HS-27A (cell line): ENCODE measurements around the gene HLA-F.
A peak's percentile ranks its signal among the peaks of the same experiment; 100 is the strongest.

Source experiments
- DNase-seq: peaks from one replicate; pipeline ENCODE4 v3.0.0-alpha.2; 2012; ENCODE audit warnings: low read depth, missing footprints

Gene HLA-F

DNA sequence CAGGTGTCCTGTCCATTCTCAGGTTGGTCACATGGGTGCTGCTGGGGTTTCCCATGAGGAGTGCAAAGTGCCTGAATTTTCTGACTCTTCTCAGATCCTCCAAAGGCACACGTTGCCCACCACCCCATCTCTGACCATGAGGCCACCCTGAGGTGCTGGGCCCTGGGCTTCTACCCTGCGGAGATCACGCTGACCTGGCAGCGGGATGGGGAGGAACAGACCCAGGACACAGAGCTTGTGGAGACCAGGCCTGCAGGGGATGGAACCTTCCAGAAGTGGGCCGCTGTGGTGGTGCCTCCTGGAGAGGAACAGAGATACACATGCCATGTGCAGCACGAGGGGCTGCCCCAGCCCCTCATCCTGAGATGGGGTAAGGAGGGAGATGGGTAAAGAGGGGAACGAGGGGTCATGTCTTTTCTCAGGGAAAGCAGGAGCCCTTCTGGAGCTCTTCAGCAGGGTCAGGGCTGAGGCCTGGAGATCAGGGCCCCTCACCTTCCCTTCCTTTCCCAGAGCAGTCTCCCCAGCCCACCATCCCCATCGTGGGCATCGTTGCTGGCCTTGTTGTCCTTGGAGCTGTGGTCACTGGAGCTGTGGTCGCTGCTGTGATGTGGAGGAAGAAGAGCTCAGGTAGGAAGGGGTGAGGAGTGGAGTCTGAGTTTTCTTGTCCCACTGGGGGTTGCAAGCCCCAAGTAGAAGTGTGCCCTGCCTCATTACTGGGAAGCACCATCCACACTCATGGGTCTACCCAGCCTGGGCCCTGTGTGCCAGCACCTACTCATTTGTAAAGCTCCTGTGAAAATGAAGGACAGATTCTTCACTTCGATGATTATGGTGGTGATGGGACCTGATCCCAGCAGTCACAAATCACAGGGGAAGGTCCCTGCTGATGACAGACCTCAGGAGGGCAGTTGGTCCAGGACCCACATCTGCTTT lies 2.0 kb downstream of the HLA-F start:
- DNase-seq, result no peak

DNA sequence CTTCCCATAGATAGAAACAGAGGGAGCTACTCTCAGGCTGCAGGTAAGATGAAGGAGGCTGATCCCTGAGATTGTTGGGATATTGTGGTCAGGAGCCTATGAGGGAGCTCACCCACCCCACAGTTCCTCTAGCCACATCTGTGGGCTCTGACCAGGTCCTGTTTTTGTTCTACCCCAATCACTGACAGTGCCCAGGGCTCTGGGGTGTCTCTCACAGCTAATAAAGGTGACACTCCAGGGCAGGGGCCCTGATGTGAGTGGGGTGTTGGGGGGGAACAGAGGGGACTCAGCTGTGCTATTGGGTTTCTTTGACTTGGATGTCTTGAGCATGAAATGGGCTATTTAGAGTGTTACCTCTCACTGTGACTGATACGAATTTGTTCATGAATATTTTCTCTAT lies 2.8 kb downstream of the HLA-F start:
- DNase-seq, result no peak

- no peak for DNase-seq
Observed at GRCh38 chr6:29726571-29727194, 3.4 kb downstream of the HLA-F start.

DNA sequence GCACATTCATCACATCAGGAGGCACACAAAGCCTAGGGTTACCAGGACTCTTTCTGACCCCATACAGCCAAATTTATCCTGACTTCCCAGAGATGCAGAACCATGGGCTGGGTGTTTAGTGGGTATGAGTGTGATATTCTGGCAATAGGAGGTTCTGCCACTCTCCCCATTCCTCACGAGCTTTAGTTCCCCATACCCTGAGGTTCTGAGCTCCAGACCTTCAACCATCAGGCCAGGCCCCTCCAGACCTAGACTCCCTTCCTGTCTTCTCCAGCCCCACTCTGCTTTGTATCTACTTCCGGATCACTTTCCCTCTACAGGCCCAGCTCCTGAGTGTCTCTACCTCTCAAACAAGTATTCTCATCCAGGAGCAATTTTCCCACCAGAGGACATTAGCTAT lies 4.4 kb downstream of the HLA-F start:
- no peak for DNase-seq

GRCh38 chr6:29728173-29728874 lies 5.1 kb downstream of the HLA-F start:
- DNase-seq, result no peak

GRCh38 chr6:29728875-29729270 lies 5.6 kb downstream of the HLA-F start:
- DNase-seq, result no peak

GRCh38 chr6:29729774-29730328 lies 6.6 kb downstream of the HLA-F start:
- DNase-seq, result no peak

DNA sequence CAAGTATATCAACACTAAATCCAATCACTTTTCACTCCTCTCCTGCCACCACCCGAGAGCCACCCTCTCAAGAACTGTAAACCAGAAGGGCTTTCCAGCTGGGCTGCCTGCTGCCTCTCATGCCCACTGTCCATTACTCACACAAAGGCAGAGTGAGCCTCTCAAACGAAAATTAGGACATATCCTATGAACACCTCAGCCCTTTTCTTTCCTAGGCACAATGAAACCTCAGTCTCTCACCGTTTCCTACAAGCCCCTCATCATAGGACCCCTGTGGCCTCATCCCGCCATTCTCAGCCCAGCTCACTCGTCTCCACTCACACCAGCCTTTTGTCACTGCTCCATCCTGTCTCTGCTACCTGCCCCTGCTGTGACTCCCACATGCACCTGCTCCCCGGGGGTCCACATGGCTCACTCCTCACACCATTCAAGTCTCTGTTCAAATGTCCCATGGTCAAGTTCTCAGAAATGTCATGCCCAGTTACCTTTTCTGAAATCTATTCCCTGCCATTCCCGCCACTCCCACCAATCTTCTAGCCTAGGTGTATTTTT lies 7.4 kb downstream of the HLA-F start:
- no peak for DNase-seq

DNA sequence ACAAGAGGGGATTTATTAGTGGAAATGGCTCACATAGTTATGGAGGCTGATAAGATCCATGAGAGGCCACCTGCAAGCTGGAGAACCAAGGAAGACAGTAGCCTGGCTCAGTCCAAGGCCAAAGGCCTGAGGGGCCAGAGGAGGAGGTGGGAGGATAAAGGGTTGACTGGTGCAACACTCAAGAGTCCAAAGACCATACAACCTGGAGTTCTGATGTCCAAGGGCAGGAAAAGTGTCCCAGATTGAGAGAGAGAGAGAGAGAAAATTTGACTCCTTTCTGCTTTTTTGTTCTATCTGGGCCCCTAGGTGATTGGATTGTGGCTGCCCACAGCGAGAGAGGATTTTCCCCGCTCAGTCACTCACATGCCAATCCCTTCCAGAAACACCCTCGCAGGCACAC lies 8.0 kb downstream of the HLA-F start:
- no peak for DNase-seq

DNA sequence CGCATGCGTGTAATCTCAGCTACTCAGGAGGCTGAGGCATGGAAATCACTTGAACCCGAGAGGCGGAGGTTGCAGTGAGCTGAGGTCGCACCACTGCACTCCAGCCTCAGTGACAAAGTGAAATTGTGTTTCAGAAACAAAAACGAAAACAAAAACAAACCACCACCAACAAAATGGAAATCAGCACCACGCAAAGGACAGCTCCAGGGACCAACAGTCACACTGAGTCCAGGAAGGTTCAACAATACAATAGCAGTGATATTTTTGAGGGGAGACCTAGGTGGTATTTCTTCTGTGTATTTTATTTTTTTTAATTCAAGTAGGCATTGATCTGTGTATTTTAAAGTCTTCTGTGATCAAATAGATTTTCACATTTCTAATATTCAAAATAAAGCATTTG lies 9.8 kb downstream of the HLA-F start:
- no peak for DNase-seq

GRCh38 chr6:29734046-29735018 lies 11.1 kb downstream of the HLA-F start:
- no peak for DNase-seq

DNA sequence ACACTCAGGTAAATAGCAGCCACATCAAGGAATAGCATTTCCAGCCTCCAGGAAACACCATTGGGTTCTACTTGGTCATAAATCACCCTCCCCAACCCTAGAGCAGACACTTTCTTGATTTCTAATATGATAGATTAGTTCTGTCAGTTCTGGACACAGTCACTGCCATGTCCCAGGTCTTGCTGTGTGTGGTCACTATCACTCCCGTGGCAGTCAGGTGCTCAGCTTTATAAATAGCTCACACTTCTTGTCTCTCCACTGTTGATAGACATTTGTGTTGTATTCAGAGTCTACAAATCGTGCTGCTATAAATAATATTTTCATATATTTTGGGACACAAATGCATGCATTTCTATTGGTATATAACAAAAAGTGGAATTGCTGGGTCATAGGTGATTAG lies 13.3 kb downstream of the HLA-F start:
- no peak for DNase-seq

DNA sequence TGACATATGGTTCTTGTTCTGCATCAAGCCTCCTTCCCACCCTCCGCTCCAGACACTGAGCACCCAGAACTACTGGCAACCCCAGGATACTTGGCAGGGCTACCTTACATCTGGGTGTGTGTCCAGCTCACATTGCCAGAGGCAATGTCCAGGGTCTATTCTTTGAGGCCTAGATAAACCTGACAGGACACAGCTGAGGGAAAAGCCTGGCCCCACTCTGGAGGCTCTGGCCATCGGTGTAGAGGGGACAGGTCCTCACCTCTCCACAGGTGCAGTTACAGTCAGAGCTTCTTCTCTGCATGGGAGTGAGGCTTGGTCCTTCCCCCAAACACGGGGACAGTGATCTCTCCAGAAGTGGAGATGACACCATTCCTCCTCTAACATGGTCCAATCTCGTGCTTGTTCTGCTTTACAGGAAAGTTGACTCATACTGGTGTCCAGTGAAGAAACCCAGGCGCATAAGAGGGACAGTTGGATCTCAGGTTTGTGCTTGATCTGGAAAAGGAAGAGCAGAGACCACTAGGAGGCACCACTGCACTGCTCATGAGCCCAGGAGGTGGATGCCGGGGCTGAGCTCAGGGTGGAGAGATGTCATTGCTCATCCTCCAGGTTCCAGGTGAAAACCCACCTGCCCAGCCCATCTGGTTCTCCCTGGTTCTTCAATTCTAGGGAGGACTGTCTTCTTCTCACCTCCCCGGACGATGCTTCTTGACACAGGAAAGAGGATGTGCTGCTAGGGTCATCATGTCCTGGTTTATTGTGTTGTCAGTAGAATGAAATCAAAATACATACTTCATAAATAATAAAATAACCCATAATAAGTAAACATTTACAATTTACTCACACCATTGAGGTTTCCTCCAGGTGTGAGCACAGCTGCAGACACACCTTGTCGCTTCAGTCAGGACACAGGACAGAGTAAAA lies 14.7 kb downstream of the HLA-F start:
- DNase-seq, result peak; percentile 38

GRCh38 chr6:29739136-29739881 lies 16.1 kb downstream of the HLA-F start:
- no peak for DNase-seq

GRCh38 chr6:29739882-29740261 lies 16.6 kb downstream of the HLA-F start:
- DNase-seq, result no peak

DNA sequence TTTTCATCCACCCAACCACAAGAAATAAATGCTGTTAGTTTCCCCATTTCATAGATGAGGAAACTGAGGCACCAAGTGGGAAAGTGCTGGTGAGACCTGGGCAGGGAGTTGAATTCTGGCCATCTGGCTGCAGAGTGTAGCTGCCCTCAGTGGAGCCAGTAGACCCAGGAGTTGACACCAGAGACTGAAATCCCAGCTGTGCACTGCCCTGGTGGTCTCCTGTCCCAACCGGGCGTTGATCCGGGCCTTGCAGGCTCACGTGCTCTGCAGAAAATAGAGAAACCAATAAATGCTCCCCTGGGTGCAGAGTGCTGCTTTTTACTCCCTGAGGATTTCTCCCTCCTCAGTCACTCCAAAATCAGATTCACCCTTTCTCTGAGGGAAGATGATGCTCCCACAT lies 18.4 kb downstream of the HLA-F start:
- no peak for DNase-seq

DNA sequence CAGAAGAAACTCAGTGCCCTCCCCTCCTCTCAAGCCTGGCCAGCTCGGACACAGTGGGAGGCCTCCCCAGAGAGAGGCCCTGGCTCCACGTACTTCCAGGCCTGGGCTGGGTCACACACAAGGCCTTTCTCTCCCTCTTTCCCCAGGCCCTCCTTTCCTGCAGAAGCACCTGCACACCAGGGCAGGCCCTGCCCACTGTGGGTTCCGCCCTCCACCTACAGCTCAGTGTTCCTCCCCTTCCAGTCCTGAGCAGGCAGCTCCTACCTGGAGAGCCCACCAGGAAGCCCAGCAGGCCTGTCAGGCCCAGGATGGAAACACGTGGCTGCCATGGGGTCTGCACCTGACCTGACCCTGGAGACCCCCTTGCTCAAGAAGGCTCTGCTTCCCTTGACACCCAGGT lies 18.9 kb downstream of the HLA-F start:
- DNase-seq, result no peak

DNA sequence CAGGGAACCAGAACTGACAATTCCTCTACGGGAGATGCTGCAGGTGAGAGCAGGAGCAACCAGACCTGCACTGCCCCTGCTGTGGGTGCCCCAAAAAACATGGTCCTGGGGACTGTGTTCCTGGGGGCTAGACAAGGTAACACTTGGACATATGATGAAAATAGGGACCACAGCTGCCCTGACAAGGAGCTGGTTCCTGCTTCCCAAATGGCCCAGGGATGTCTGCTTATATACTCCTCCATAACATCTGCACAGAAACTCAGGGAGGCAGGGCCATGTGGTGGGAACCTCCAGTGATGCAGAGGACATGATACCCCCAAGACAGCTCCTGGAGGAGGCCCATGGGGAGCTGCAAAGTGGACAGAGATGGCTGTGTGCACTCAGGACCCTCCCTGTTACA lies 19.8 kb downstream of the HLA-F start:
- DNase-seq, result no peak

GRCh38 chr6:29743568-29743967 lies 20.3 kb downstream of the HLA-F start:
- no peak for DNase-seq
